GM12865 (cell line): ENCODE results near the gene NFX1.
"Not testable (repeated sequence)": the region's sequence is repeated elsewhere in the genome, so short reads cannot be mapped to it uniquely, and the experiment has no call there.

Experiments used
- DNase-seq: peaks from one replicate; pipeline ENCODE4 v3.0.0; 2010; ENCODE audit warnings: low read depth
- H3K4me3 ChIP-seq: 2 replicates; pipeline ENCODE4 v1.5.1; 2011; ENCODE audit warnings: mild to moderate bottlenecking, low read depth, low read length, control low read depth
- CTCF ChIP-seq: IDR thresholded peaks from 2 replicates; pipeline ENCODE4 v1.5.1; 2011; ENCODE audit warnings: low read length, control low read depth, low read depth, inconsistent platforms; ENCODE audit not compliant: insufficient read depth; ENCODE audit errors: missing control alignments

The NFX1 gene

GRCh38 chr9:33318781-33319180 is 28.5 kb downstream of the NFX1 start:
- TF ChIP-seq CTCF = no peak
- H3K4me3 ChIP-seq = no peak overlapping the region
- DNase-seq = no peak

- no peak for DNase-seq
- no peak for TF ChIP-seq CTCF
- H3K4me3 ChIP-seq = no peak overlapping the region
These were observed 29.9 kb downstream of the NFX1 start for GRCh38 chr9:33320230-33320567.

- no peak for TF ChIP-seq CTCF
- H3K4me3 ChIP-seq = no peak overlapping the region
- no peak for DNase-seq
These were observed 30.4 kb downstream of the NFX1 start for GRCh38 chr9:33320568-33321261.

GRCh38 chr9:33329117-33329563 is 38.8 kb downstream of the NFX1 start:
- no peak for DNase-seq

GRCh38 chr9:33329979-33330378 is 39.7 kb downstream of the NFX1 start:
- H3K4me3 ChIP-seq = no peak overlapping the region
- no peak for DNase-seq
- TF ChIP-seq CTCF = no peak

More at GRCh38 chr9:33329117-33329563, 38.8 kb downstream of the NFX1 start:
- no peak for TF ChIP-seq CTCF
- no peak overlapping the region for H3K4me3 ChIP-seq

- H3K4me3 ChIP-seq = no peak overlapping the region
- DNase-seq = no peak
- TF ChIP-seq CTCF = no peak
These were observed 41.1 kb downstream of the NFX1 start for GRCh38 chr9:33331377-33331891.

- no peak for DNase-seq
- H3K4me3 ChIP-seq = no peak overlapping the region
- no peak for TF ChIP-seq CTCF
These were observed 41.7 kb downstream of the NFX1 start for GRCh38 chr9:33332011-33332410.

- DNase-seq, H3K4me3 ChIP-seq: not testable (repeated sequence)
These were observed 42.6 kb downstream of the NFX1 start for GRCh38 chr9:33332956-33333355.
